GM04504 (cell line): ENCODE results near the gene OSBPL8.

Source experiments
- DNase-seq: peaks from one replicate; pipeline ENCODE4 v3.0.0-alpha.2; 2012; ENCODE audit warnings: low read depth

The OSBPL8 gene

DNA sequence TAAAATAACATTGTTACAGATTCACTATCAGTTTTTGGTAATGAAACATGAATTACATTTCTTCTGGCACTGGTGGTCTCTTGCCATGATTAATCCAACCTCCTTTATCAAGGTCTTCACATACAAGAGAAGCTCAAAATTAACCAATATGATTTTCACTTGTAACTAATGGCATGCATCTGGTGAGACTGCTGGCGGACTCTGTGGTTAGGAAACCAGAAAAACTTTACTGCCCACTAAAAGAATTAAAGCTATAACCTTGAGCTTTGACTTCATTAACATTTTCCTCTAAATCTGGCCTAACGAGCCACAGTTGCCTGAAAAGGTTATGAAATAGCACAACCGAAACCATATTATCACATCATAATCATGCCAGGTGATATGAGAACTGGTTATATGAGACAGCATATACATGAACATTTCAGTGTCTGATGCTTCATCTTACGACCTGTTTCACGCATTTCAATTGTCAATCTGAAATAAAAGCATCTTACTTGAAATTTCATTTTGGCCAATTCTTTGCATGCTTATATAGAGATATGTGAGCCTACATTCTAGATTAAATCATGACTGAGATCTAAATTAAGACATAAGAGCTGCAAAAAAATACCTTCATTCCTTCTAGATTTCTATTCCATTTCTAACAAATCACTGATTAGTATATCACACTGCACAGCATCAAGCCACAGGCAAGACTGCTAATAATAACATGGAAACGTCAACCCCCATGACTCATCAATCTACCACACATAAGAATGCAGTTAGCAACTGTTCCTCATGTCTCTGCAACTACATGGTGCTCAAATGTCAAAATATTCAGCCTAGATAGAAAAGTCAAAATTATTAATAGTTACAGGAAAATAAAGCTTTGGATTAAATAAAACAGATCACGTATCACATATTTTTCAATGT lies 89.3 kb downstream of the OSBPL8 start:
- DNase-seq: peak; percentile 48

DNA sequence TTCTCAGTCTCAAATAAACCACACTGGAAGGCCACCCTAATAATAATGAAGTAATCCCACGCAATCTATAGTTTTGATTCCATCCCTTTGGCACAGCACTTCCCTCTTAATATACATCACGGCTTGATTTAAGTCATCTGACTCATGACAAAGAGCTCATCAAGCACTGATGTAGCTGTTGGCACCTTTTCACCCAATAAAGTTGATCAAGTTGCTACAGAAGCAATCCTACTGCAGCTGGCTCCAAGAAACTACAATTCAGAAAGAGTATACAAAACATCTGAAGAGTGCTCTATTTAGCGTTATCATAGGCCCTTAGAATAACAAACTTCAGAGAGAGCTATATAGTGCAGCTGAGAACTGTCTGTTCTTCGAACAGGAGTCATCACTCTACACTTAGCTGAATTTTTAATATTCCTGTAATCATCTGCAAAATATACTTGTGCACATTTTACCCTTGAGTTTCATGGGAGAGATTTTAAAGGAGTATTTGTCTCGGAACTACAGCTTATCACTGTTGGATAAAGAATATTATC lies 94.9 kb downstream of the OSBPL8 start:
- DNase-seq: no peak

DNA sequence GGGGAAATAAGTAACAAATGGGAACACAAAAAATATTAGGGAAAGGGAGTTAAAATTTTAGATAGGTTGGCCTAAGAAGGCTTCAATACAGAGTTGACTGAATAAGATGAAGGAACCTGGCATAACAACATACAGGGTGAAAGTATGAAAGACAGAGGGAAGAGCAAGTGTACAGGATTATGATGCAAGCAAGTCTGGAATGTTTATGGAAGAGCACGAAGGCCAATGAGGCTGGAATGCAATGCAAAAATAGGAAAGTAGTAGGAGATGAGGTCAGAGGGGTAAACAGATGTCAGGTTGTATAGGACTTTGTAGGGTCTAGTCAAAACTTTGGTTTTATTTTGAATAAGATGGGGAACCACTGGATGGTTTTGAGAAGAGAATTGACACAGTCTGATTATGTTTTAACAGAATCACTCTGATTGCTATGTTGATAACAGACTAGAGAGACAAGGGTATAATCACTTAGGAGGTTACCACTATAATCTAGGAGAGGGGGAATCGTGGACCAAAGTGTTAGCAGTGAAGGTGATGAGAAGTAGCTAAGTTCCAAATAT lies 96.8 kb downstream of the OSBPL8 start:
- no peak for DNase-seq

DNA sequence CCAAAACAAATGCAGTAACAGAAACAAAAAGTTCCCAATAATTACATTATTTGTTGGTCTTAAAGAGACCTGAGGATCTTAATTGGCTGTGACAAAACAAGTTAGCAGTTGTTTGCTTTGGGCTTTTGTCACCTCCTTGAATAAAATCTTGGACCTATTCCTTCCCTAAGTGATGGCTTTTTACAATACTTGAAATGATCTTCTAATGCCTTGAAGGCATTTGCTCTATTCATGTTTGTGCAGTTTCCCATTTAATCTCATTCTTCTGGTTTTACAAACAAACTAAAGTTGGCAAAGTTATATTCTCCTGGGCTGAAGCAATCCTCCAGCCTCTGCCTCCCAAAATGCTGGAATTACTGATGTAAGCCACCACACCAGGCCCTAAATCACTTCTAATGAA lies 98.8 kb downstream of the OSBPL8 start:
- DNase-seq: no peak

- DNase-seq: no peak
These were observed 101.8 kb downstream of the OSBPL8 start for GRCh38 chr12:76457818-76458217.

- DNase-seq: no peak
These were observed 102.6 kb downstream of the OSBPL8 start for GRCh38 chr12:76457010-76457409.

- DNase-seq: peak; percentile 75
These were observed 103.8 kb downstream of the OSBPL8 start for GRCh38 chr12:76455582-76456345.

DNA sequence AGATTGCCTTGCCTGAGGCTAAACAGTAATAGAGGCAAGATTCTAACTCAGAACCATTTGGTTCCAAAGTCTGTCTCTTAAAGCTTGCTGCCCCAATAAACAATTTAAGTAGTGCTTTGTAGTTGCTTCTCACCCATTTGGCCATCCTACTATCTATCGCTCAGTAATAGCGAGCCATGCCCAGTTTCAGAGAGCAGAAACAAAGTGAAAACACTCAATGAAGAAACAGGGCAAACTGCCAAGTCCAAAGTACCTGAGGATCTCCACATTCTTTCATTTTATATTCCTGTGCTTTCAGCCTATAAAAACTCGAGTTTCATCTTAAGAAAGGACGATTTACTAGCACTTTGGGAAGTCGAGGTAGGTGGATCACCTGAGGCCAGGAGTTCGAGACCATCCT lies 108.0 kb downstream of the OSBPL8 start:
- no peak for DNase-seq

- peak; percentile 53 for DNase-seq
These were observed 108.9 kb downstream of the OSBPL8 start for GRCh38 chr12:76450690-76451089.

GRCh38 chr12:76449993-76450392 lies 109.6 kb downstream of the OSBPL8 start:
- no peak for DNase-seq

DNA sequence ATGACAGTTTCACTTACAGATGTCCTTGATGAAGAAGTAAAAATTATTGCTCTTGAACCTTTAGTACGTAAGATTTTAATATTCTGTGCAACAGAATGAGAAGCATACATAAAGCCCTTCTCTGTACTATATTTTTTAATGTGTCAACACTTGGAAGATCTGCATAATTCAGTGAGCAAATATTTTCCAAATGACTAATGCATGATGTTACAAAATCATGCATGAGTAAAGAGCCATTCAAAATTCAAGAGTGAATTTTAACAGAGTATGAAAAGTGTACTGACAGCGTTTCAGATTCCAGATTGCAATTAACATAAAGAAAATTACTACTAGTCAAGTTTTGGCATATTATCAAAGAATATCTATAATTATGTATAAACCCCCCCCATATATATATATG lies 110.0 kb downstream of the OSBPL8 start:
- DNase-seq: no peak

DNA sequence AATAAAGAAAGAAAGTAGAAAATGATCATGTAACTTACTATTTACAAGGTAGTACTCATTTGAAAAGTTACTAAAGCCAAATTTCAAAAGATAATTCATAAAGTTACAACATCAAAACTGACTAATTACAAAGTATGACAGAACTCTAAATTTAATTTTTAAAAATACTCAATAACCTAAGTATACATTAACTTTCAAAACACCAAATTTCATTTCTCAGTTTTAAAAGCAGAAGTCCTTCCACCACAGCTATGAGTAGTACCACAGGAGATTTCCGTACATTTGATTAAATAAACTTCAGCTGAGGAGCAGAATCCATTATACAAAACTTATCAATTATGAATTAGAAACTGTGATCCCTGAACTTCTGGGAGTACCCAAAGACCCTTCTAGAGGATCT lies 110.6 kb downstream of the OSBPL8 start:
- no peak for DNase-seq

DNA sequence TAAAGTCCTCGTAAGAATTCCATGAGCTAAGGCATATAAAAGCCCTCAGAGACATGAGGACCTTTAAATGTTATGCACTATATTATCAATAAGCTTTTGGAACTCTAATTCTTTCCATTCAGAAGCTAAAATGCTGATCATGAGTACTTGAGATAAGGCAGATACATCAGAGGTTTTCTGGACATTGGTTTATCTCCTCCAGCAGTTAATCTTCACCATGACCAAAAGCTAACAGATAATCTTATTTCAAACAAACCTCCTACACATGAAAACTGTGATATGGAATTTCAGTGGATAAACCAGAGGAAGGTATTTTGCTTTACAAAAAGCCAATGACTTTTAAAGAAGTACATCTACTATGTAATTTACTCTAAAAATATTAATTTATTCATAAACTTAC lies 113.5 kb downstream of the OSBPL8 start:
- DNase-seq: no peak

DNA sequence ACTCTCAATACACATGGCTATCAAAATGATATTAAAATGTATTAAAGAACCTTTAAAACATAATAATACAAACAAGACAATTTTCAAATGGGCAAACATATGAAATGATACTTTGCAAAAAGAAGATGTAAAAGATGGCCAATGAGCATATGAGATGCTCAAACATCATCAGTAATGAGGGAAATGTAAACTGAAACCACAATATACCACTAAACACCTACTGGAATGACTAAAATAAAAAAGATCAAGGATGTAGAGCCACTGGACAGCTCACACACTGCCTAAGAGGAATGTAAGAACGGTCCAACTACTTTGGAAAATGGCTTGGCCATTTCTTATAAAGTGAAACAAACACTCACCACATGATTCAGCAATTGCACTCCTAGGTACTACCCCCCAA lies 114.1 kb downstream of the OSBPL8 start:
- no peak for DNase-seq

GRCh38 chr12:76444408-76444984 lies 115.1 kb downstream of the OSBPL8 start:
- no peak for DNase-seq

GRCh38 chr12:76441016-76441415 lies 118.6 kb downstream of the OSBPL8 start:
- DNase-seq: no peak

DNA sequence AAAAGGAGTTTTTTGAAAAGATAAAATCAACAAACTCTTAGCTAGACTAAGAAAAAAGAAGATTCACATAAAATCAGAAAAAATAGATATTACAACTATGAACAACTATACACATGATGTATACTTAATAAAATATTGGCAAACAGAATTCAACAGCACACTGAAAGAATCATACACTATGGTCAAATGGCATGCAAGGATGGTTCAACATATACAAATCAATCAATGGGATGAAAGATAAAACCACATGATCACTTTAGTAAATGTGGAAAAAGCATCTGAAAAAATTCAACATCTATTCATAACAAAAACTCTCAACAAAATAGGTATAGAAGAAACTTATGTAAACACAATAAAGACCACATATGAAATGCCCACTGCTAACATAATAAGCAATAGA lies 126.8 kb downstream of the OSBPL8 start:
- DNase-seq: no peak

GRCh38 chr12:76428117-76428516 lies 131.5 kb downstream of the OSBPL8 start:
- DNase-seq: no peak

DNA sequence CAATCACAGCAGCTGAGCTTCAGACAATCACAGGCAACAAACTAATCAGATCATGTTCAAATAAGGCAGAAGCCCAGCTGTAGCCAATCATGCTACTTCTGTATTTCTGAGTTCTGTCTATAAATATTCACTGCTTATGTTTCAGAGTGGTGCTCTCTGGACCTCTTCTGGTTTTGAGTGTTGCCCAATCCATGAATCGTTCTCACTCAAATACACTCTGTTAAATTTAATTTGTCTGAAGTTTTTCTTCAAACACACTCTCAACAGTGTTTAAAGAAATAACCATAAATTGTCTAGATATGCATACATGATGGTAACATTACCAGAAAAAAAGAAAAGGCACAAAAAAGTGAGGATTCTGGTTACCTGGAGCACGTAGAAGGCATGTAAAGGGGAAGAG lies 133.4 kb downstream of the OSBPL8 start:
- no peak for DNase-seq

GRCh38 chr12:76424941-76425340 lies 134.6 kb downstream of the OSBPL8 start:
- no peak for DNase-seq

DNA sequence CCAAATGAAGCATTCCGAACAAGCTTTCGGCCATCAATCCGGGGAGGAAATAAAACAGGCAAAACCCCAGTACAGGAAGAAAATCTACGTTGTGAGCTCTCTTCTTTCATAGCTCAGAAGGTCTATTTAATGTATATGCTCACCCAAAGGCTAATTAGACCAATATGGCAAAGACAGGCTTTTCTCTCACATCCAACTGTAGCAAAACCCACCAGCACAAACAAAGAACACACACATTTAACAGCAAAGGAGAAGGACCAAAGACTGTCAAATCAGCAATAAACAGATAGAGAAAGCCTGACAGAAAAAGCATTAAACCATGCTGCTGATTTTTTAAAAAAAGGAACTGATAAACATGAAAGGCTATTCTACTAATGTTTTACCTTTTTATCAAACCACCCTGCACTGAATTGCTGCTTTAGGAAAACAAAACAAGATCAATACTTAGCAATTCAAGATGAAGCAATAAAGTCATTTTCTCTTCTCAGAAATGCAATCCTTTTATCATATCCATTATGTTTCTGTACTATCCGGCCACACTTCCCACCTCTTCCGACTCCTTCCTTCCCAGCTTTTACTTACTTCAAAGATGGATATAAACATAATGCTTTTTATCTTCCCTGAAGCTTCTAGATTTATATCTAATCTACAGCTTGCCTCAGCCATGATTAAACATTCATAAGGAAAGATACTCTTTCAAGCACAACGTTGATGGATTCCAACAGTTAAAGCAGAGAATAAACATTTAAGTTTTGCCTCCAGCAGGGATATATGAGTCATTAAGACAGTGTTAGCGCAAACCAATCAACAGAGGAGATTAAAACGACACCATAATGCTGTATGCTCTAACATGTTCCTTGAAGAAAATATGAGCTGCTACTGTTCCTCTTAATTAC lies 136.8 kb downstream of the OSBPL8 start:
- no peak for DNase-seq
